Mucosa of rectum (tissue), 2 donors: Measurements from ENCODE around the gene MAIP1.

Experiments
- H3K27ac ChIP-seq, 2 donors: one replicate each; pipeline ENCODE4 v1.7.0; 2013; ENCODE audit warnings: inconsistent platforms in 2 of 2, low read depth in 2 of 2, low read length in 2 of 2
- H3K27me3 ChIP-seq, 2 donors: one replicate each; pipeline ENCODE4 v1.7.0; 2013; ENCODE audit warnings: low read length in 2 of 2; ENCODE audit not compliant: control insufficient read depth in 2 of 2, insufficient read depth in 2 of 2
- H3K36me3 ChIP-seq, 2 donors: one replicate each; pipeline ENCODE4 v1.7.0; 2013; ENCODE audit warnings: low read length in 2 of 2; ENCODE audit not compliant: control insufficient read depth in 2 of 2, insufficient read depth in 2 of 2
- H3K4me1 ChIP-seq, 2 donors: one replicate each; pipeline ENCODE4 v1.7.0; 2013; ENCODE audit warnings: low read length in 2 of 2, mild to moderate bottlenecking in 1 of 2; ENCODE audit not compliant: control insufficient read depth in 2 of 2, insufficient read depth in 2 of 2
- H3K4me3 ChIP-seq, 2 donors: one replicate each; pipeline ENCODE4 v1.7.0; 2013; ENCODE audit warnings: low read length in 2 of 2
- H3K9ac ChIP-seq, 2 donors: one replicate each; pipeline ENCODE4 v1.7.0; 2013; ENCODE audit warnings: low read length in 2 of 2, low read depth in 1 of 2, mild to moderate bottlenecking in 1 of 2
- H3K9me3 ChIP-seq, 2 donors: one replicate each; pipeline ENCODE4 v1.7.0; 2013; ENCODE audit warnings: low read length in 2 of 2; ENCODE audit not compliant: control insufficient read depth in 2 of 2
- donor health status: healthy.
- donor health status: Normal muscosa, but diverticular disease.

The MAIP1 gene

DNA sequence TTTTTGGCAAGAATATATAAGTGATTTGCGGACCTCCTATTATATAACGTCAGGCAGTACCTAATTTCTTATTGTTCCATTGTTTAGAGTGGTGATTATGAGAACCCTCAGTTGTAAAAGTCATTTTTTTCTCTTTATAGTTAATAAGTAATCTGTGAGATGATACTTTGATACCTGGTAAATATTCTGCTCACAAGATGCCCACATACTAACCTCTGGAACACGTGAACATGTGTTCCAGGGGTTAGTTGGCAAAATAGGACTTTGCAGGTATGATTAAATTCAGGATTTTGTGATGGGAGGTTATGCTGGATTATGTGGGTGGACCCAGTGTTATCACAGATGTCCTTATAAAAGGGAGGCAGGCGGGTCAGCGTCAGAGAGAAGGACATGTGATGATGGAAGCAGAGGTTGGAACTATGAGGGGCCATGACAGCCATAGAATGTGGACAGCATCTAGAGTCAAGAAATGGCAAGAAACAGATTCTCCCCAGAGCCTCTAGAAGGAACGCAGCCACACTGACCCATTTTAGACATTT is 16.8 kb downstream of the MAIP1 start:
- H3K4me3 ChIP-seq = no peak overlapping the region
- no peaks in the 10 kb centered on the region for H3K36me3 ChIP-seq
- H3K9me3 ChIP-seq = no peaks in the 10 kb centered on the region
- no peak overlapping the region for H3K9ac ChIP-seq
- no peak overlapping the region for H3K27ac ChIP-seq
- H3K4me1 ChIP-seq = no peaks in the 10 kb centered on the region
- H3K27me3 ChIP-seq = no peaks in the 10 kb centered on the region

- no peak overlapping the region for H3K27ac ChIP-seq
- no peak overlapping the region for H3K9ac ChIP-seq
- no peak overlapping the region for H3K4me3 ChIP-seq
- no peaks in the 10 kb centered on the region for H3K36me3 ChIP-seq
- no peaks in the 10 kb centered on the region for H3K9me3 ChIP-seq
- H3K4me1 ChIP-seq = peaks cover 2 to 10% of the 10 kb centered on the region in 2 donors
- H3K27me3 ChIP-seq = no peaks in the 10 kb centered on the region
These were observed 18.3 kb downstream of the MAIP1 start for GRCh38 chr2:199973703-199974102.

GRCh38 chr2:199975273-199975895 is 20.0 kb downstream of the MAIP1 start:
- Histone ChIP-seq H3K9me3 (no peaks in the 10 kb centered on the region), H3K4me1 (peaks cover 2 to 16% of the 10 kb centered on the region in 2 donors), H3K9ac (no peak overlapping the region), H3K27me3 (no peaks in the 10 kb centered on the region), H3K4me3 (no peak overlapping the region), H3K27ac (no peak overlapping the region), H3K36me3 (no peaks in the 10 kb centered on the region)

DNA sequence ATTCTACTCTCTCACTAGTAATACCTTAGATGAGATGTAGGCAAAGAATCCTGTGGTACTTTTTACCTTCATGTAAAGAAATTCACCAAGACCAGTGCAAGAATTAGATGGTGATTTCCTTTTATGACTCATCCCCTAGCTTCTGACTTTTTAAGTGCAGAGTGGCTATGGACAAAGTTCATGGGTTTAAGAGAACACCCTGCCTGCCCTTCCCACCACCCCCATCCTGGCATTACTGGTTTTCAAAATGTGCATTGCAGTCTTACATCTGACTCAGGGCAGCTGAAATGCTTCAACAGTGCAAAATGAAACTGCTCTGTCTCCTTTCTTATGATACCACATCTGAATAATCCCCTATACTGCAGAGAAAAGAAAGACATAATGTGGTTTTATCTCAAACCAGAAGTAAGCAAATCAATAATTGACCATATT is 22.6 kb downstream of the MAIP1 start:
- H3K27ac ChIP-seq = no peak overlapping the region
- no peaks in the 10 kb centered on the region for H3K9me3 ChIP-seq

DNA sequence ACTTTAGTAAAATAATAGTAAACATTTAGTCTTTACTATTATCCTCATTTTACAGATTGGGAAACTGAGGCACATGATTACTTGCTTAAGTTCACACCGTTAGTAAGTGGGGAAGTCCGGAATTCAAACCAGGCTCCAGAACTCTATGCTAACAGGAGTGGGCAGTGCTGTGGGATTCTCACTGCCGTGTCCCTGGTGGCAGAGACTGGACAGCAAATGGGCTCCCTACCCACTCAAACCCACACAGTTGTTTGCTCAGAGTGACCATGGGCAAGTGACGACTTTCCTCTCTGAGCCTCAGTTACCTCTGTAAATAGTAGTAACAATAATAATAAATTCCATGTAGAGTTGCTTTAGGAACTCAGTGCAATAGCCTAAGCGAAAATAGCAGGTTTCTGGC is 24.0 kb downstream of the MAIP1 start:
- H3K27ac ChIP-seq = no peak overlapping the region

More for the DNA sequence above, 22.6 kb downstream of the MAIP1 start:
- Histone ChIP-seq H3K9ac (no peak overlapping the region), H3K4me1 (peaks cover 2 to 16% of the 10 kb centered on the region in 2 donors), H3K27me3 (no peaks in the 10 kb centered on the region), H3K36me3 (no peaks in the 10 kb centered on the region), H3K4me3 (no peak overlapping the region)

DNA sequence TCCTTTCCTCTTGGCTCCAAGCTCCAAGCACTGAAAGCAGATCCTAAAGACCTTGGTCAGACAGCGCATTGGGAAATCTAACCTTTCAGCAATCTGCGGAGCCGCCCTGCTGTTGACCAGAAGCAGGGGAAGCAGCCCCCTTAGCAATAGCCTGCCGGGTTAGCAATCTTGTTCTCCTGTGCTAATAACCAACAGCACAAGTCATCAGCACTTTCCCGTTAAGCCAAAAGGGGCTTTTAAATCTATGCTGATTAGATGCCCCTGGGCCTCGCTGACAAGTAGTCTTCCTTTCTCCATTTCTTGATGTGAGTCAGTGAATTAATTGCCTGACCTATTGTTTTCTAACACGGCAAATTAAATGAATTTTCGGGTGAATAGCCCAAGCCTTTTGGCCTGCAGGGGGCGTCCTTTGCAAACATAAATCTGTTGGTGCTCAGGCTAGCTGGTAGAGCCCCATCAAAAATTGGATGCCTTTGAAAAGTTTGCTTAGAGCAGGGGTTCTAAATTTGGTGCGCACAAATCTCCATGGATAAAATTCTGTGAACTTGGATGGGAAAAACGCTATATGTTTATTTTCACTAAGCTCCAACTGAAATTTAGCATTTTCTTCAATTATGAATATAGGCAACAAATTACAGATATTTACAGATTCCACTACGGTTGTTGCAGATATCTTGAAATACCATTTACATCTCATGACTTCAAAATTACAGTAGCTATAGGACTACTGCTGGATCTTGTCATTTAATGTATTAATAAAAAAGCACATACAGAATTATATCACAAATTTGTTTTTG is 24.6 kb downstream of the MAIP1 start:
- Histone ChIP-seq H3K36me3 (no peaks in the 10 kb centered on the region), H3K27ac (no peak overlapping the region), H3K9ac (no peak overlapping the region), H3K4me3 (peak overlapping the region in 1 of 2 donors; percentile 34), H3K27me3 (no peaks in the 10 kb centered on the region), H3K9me3 (no peaks in the 10 kb centered on the region), H3K4me1 (peaks cover 2 to 16% of the 10 kb centered on the region in 2 donors)

More for the DNA sequence above, 24.0 kb downstream of the MAIP1 start:
- Histone ChIP-seq H3K4me3 (peak overlapping the region in 1 of 2 donors; percentile 34), H3K9ac (no peak overlapping the region), H3K4me1 (peaks cover 2 to 16% of the 10 kb centered on the region in 2 donors), H3K9me3 (no peaks in the 10 kb centered on the region), H3K36me3 (no peaks in the 10 kb centered on the region), H3K27me3 (no peaks in the 10 kb centered on the region)

- no peak overlapping the region for H3K9ac ChIP-seq
- H3K9me3 ChIP-seq = no peaks in the 10 kb centered on the region
- H3K27ac ChIP-seq = no peak overlapping the region
- no peaks in the 10 kb centered on the region for H3K36me3 ChIP-seq
- H3K27me3 ChIP-seq = no peaks in the 10 kb centered on the region
- no peak overlapping the region for H3K4me3 ChIP-seq
- peaks cover 2 to 16% of the 10 kb centered on the region in 2 donors for H3K4me1 ChIP-seq
These were observed 26.9 kb downstream of the MAIP1 start for GRCh38 chr2:199982126-199982843.

DNA sequence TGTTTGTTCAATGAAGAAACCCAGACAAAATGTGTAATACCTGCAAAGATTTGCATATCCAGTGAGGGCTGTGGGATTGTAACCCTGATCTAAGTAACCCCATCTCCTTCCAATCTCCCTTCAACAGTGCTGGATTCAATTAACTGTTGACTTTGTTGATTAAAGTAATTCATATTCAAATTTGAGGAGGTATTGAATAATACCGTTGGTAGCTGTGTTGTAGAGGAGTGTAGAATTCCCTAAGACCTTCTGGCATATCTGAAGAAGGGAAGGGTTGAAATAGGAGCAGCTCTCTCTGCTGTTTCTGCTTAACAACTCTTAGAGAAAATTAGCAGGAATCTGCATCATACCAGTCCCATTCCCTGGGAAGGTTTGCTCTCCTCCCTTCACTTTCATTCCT is 28.2 kb downstream of the MAIP1 start:
- Histone ChIP-seq H3K4me3 (no peak overlapping the region), H3K4me1 (peaks cover 0 to 7% of the 10 kb centered on the region in 2 donors), H3K27ac (no peak overlapping the region), H3K36me3 (no peaks in the 10 kb centered on the region), H3K27me3 (no peaks in the 10 kb centered on the region), H3K9ac (no peak overlapping the region), H3K9me3 (no peaks in the 10 kb centered on the region)

DNA sequence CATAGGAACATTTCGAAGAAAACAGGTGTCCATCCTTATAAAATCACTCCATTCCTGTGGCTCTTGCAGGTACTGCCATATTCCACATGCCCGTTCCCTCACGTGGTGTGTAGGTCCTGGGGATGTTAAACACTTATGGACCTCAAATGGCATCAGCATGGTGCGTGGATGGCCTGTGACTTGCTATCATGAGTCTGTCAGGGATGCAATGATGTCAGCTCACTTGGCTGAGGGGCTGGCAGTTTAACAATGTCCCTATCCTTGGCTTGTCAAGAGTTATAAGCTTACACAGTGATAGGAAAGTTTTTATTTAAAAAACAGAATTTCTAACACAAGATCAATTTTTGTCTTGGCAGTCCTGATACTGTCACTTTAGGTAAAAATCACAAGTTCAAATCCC is 28.8 kb downstream of the MAIP1 start:
- Histone ChIP-seq H3K36me3 (no peaks in the 10 kb centered on the region), H3K4me3 (no peak overlapping the region), H3K4me1 (peaks cover 0 to 3% of the 10 kb centered on the region in 2 donors), H3K9me3 (no peaks in the 10 kb centered on the region), H3K9ac (no peak overlapping the region), H3K27me3 (no peaks in the 10 kb centered on the region), H3K27ac (no peak overlapping the region)

DNA sequence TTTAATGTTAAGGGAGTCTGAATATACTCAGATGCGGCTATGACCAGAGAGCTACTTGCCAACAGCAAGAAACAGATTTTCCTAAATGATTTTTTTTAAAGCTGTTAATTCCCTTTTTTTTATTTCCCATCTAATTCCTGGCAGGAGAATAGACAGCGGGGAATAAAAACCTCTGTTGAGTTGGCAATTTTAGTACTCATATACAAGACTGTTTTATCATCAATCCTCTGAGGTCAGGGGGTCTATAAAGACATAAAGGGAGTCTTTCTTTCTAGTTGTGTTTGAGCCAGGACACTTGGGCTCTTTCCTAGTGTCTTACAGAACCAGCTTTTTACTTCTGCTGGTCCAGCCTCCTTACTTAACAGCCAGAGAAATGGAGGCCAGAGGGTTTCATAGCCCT is 29.4 kb downstream of the MAIP1 start:
- Histone ChIP-seq H3K9ac (no peak overlapping the region), H3K9me3 (no peaks in the 10 kb centered on the region), H3K4me1 (peaks cover 0 to 2% of the 10 kb centered on the region in 2 donors), H3K36me3 (no peaks in the 10 kb centered on the region), H3K27me3 (no peaks in the 10 kb centered on the region), H3K4me3 (no peak overlapping the region), H3K27ac (no peak overlapping the region)
